ENCODE results near the gene PER3.
A peak's percentile ranks its signal among the peaks of the same experiment; 100 is the strongest.

Gene PER3

DNA sequence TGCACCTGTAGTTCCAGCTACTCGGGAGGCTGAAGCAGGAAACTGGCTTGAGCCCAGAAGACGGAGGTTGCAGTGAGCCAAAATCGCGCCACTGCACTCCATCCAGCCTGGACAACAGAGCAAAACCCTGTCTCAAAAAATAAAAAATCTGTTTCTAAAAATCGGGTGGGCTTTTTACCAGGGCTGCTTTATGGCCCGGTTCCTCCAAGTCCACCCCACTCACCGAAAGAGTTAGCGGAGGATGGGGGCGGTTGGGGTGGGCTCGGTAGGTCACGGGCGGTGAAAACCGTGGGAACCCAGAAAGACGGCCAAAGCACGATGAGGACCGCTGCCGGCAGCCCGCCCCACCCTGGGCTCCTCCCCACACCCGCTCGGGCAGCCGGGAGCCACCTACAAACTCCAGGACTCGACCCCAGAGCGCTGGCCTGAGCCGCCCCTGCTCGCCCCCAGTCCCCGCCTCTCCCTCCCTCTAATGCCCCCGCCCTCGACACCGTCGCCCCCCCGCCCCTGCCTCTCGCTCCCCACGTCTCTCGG is 846 bp upstream of the PER3 start:
- no peak overlapping the region for H3K27ac ChIP-seq (ENCODE audit: extremely low read depth, low read depth, low read length)
- no peaks in the 10 kb centered on the region for H3K4me1 ChIP-seq (ENCODE audit: control insufficient read depth, insufficient read depth, low read length)
- ChIA-PET POLR2A (no interaction called here), CTCF (interaction anchor here (0.7 to 1.0 kb wide), 2 partner anchors 114 to 389 kb away, joined by 4 read pairs; no protein-coding TSS in a partner anchor)
- H3K4me3 ChIP-seq (ENCODE audit: low read depth, low read length) = peak overlapping the region; percentile 45
- no peaks in the 10 kb centered on the region for H3K9me3 ChIP-seq (ENCODE audit: control insufficient read depth, insufficient read depth, low read depth, low read length)
- peaks cover 7 to 52% of the 10 kb centered on the region in 2 experiments; a peak in 2 of 3 replicates for H3K36me3 ChIP-seq (ENCODE audit: control insufficient read depth in 2 of 2, insufficient read depth in 1 of 2, low read length in 2 of 2)
- TF ChIP-seq ZSCAN16 (tag by site-specific recombination; IDR thresholded peaks at IDR 0.05) (no peak), ZNF23 (tag by site-specific recombination; IDR thresholded peaks at IDR 0.05; ENCODE audit: borderline replicate concordance) (no peak), ZNF621 (tag by site-specific recombination; IDR thresholded peaks at IDR 0.05) (no peak), ZNF626 (tag by site-specific recombination; IDR thresholded peaks at IDR 0.05) (no peak), ZNF747 (tag by site-specific recombination; IDR thresholded peaks at IDR 0.05) (no peak), ZSCAN30 (tag by site-specific recombination; IDR thresholded peaks at IDR 0.05) (no peak), ZXDB (tag by site-specific recombination; IDR thresholded peaks at IDR 0.05) (no peak), ZFP41 (tag by site-specific recombination; IDR thresholded peaks at IDR 0.05; ENCODE audit: borderline replicate concordance) (no peak), ZNF677 (tag by site-specific recombination; IDR thresholded peaks at IDR 0.05) (peak; percentile 95), ZNF768 (tag by site-specific recombination; IDR thresholded peaks at IDR 0.05) (no peak), ZSCAN4 (tag by site-specific recombination; IDR thresholded peaks at IDR 0.05) (no peak), MEIS1 (CRISPR knock-in tag; IDR thresholded peaks at IDR 0.05; ENCODE audit: borderline replicate concordance) (no peak), ZBTB26 (tag by site-specific recombination; optimal IDR thresholded peaks at IDR 0.05) (no peak), ZNF280D (tag by site-specific recombination; IDR thresholded peaks at IDR 0.05) (no peak), ZNF785 (tag by site-specific recombination; IDR thresholded peaks at IDR 0.05) (no peak), PATZ1 (tag by site-specific recombination; IDR thresholded peaks at IDR 0.05) (peak; percentile 65), ZNF223 (tag by site-specific recombination; IDR thresholded peaks at IDR 0.05) (0 out of 2 replicates have a peak, but pooled peaks have one; percentile 31), ZNF416 (tag by site-specific recombination; IDR thresholded peaks at IDR 0.05) (peak; percentile 99), ZSCAN5A (tag by site-specific recombination; IDR thresholded peaks at IDR 0.05) (no peak), KLF8 (tag by site-specific recombination; IDR thresholded peaks at IDR 0.05) (peak; percentile 25), BCL11A (tag by site-specific recombination; IDR thresholded peaks at IDR 0.05; ENCODE audit: low read depth) (no peak), ZNF48 (tag by site-specific recombination; IDR thresholded peaks at IDR 0.05) (no peak), ZNF221 (tag by site-specific recombination; IDR thresholded peaks at IDR 0.05; ENCODE audit: borderline replicate concordance) (no peak), ZNF660 (tag by site-specific recombination; IDR thresholded peaks at IDR 0.05) (no peak), EGR2 (tag by site-specific recombination; IDR thresholded peaks at IDR 0.05; ENCODE audit: low read depth) (peak; percentile 49; the same call in 1 of the 2 replicates), ZNF335 (tag by site-specific recombination; conservative IDR thresholded peaks at IDR 0.05) (peak; percentile 93), ZNF292 (tag by site-specific recombination; IDR thresholded peaks at IDR 0.05; ENCODE audit: borderline replicate concordance, low read depth) (no peak), ZEB2 (tag by site-specific recombination; IDR thresholded peaks at IDR 0.05) (0 out of 2 replicates have a peak, but pooled peaks have one; percentile 21)

Measured in HEK293 (cell line).